22Rv1 (cell line): Measurements from ENCODE around the gene TACC2.

ENCODE experiments used
- H3K27ac ChIP-seq: fragments of 450-650 bp; 2 replicates; pipeline ENCODE4 v1.5.1; 2017
- CTCF ChIP-seq: fragments of 450-650 bp; IDR thresholded peaks from 2 replicates; pipeline ENCODE4 v1.5.1; 2017; ENCODE audit warnings: mild to moderate bottlenecking
- ZFX ChIP-seq: fragments of 450-650 bp; IDR thresholded peaks from 2 replicates; pipeline ENCODE4 v1.6.1; 2017; ENCODE audit warnings: antibody characterized with exemption, borderline replicate concordance

TACC2 gene

DNA sequence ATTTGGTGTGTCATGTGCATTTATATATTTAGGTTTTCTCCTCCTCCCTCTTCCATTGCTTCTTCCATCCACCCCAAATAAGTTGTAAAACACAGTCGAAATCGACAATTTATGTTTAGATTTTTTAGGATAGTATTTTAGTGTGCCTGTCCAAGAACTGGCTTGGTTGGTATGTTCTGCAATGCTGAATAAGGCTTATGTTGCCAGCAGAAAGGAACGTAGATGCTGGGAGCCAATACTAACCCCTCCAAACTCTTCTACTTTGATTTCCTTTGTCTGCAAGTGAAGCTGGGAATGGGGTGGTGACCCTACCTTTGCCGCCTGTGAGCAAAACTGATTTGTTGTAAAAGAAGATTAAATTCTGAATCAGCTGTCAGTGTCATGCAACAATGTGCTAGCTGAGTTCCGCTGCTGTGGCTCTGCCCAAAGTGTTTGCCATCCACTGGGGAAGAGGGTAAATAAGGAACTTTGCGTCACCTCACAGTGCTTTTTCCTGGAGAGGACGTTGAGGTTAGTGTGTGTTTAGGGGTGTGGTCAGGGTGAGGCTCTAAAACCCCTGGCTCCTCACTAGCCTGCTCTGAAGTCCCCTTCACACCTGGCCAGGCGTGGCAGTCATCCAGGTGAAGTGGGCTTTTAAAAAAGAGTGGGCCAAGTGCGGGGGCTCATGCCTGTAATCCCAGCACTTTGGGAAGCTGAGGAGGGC is 44.4 kb downstream of the TACC2 start:
- H3K27ac ChIP-seq: no peak overlapping the region
- no peak for TF ChIP-seq CTCF
- no peak for TF ChIP-seq ZFX

- TF ChIP-seq CTCF (no peak), ZFX (no peak)
- peak overlapping the region; percentile 14; the same call in 1 of the 2 replicates for H3K27ac ChIP-seq
Observed at GRCh38 chr10:122034149-122034756, 45.3 kb downstream of the TACC2 start.

- H3K27ac ChIP-seq: no peak overlapping the region
- no peak for TF ChIP-seq ZFX
- no peak for TF ChIP-seq CTCF
Observed at GRCh38 chr10:122040786-122041185, 51.8 kb downstream of the TACC2 start.

GRCh38 chr10:122042836-122043235 is 53.9 kb downstream of the TACC2 start:
- TF ChIP-seq ZFX: no peak
- no peak for TF ChIP-seq CTCF
- no peak overlapping the region for H3K27ac ChIP-seq

DNA sequence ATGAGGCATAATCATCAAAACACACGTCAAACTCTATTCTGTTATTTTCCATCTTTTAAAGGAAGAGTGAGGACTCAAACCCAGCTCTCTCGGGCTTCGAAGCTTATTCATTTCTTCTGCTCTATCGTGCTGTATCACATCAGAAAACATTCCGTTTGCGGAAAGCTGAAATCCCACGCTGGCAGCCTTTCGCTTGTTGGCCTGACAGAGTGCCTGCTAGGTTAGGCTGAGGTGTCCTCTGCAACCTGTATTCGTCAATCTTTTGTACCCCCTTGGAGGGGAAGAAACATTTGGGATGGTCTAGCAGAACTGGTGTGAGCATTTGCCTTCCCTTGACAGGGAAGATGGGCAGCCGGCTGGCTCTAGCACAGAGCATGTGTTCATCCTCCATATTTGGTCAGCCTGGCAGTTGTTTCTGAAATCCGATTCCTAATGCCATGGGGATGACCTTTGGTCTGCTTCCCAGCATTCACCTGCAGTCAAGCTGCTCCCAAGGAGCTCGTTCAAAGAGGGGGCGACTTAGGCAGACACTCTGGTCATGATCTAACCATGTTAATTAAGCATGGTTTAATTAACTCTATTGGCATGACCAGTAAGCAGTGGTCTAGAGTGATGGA is 55.2 kb downstream of the TACC2 start:
- TF ChIP-seq ZFX (no peak), CTCF (no peak)
- peak overlapping the region; percentile 82 for H3K27ac ChIP-seq

DNA sequence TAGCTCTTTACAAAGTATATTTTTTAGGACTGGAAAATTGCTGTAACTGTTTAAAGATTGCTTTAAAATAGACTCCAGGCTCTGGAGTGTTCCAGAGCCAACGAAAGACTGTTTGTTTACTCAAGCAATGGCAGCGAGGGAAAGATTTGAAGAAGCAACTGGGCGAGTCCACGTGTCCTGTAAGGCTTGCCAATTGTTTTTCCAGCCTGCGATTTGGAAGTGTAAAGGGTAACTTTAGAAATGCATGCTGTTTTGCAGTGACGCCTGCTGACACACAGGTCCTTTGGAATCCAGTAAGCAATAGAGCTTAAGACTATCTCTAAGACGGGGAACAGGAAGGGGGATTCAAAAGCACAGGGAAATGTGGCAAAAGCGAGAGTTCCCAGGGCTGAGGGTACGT is 55.8 kb downstream of the TACC2 start:
- H3K27ac ChIP-seq: peak overlapping the region; percentile 82
- TF ChIP-seq CTCF (no peak), ZFX (no peak)

GRCh38 chr10:122045212-122045611 is 56.2 kb downstream of the TACC2 start:
- peak overlapping the region; percentile 82 for H3K27ac ChIP-seq
- TF ChIP-seq ZFX: no peak
- TF ChIP-seq CTCF: no peak
